PC-9 (cell line): ENCODE results near the gene SMARCA5. TPM values are rescaled to one million over a fixed set of nuclear protein-coding genes. Genes with fewer than 3 reads are reported as not detected.

ENCODE experiments used
- BruUV-seq: library from RNA; stranded (reverse); fragments of 400-500 nt; replicated peaks from 2 replicates; lab custom pipeline; 2021; lab: Mats Ljungman, UMichigan
- CTCF ChIA-PET: fragments of 300-600 bp; sonication (Branson Sonifier 250); formaldehyde crosslinking; loops from one replicate; lab custom pipeline; 2022; ENCODE audit warnings: antibody characterized with exemption; lab: Charles Lee
- POLR2A ChIA-PET: fragments of 300-600 bp; sonication (Branson Sonifier 250); formaldehyde crosslinking; loops from one replicate; lab custom pipeline; 2022; ENCODE audit warnings: antibody characterized with exemption; ENCODE audit not compliant: unreplicated experiment; lab: Charles Lee
- DNase-seq, 2 experiments: peaks; one replicate each; pipeline versions ENCODE4 v3.0.0 to v3.0.0-alpha.2; 2015 to 2022; ENCODE audit warnings: mixed read lengths in 1 of 2
- H2AFZ ChIP-seq: fragments of 200-600 bp; sonication (generic); 2 replicates; pipeline ENCODE4 v1.8.1; 2017; ENCODE audit warnings: antibody characterized with exemption
- H3F3A ChIP-seq: fragments of 200-600 bp; sonication (generic); 2 replicates; pipeline ENCODE4 v1.8.1; 2017; ENCODE audit warnings: antibody characterized with exemption, mild to moderate bottlenecking, low read depth; ENCODE audit not compliant: insufficient read depth
- H3K27ac ChIP-seq: fragments of 200-600 bp; sonication (generic); 2 replicates; pipeline ENCODE4 v1.6.1; 2016; ENCODE audit warnings: mixed run types
- H3K27me3 ChIP-seq: fragments of 200-600 bp; sonication (generic); 2 replicates; pipeline ENCODE4 v1.6.1; 2016; ENCODE audit warnings: low read depth, mixed run types; ENCODE audit not compliant: insufficient read depth
- H3K36me3 ChIP-seq: fragments of 200-600 bp; sonication (generic); 2 replicates; pipeline ENCODE4 v1.6.1; 2016; ENCODE audit warnings: low read depth, mixed run types
- H3K4me1 ChIP-seq: fragments of 200-600 bp; sonication (generic); replicated peaks from 2 replicates; pipeline ENCODE4 v1.6.1; 2016; ENCODE audit warnings: mixed run types; ENCODE audit not compliant: insufficient read depth
- H3K4me2 ChIP-seq: fragments of 200-600 bp; sonication (generic); 2 replicates; pipeline ENCODE4 v1.6.1; 2017; ENCODE audit warnings: mixed run types
- H3K4me3 ChIP-seq: fragments of 200-600 bp; sonication (generic); 2 replicates; pipeline ENCODE4 v1.6.1; 2016; ENCODE audit warnings: mixed run types
- H3K79me2 ChIP-seq: fragments of 200-600 bp; sonication (generic); 2 replicates; pipeline ENCODE4 v1.6.1; 2017; ENCODE audit warnings: low read depth, mixed run types
- H3K9me2 ChIP-seq: fragments of 200-600 bp; sonication (generic); 2 replicates; pipeline ENCODE4 v1.8.1; 2017; ENCODE audit warnings: mild to moderate bottlenecking; ENCODE audit not compliant: insufficient read depth
- H3K9me3 ChIP-seq: fragments of 200-600 bp; sonication (generic); 2 replicates; pipeline ENCODE4 v1.8.1; 2016; ENCODE audit warnings: low read depth; ENCODE audit not compliant: insufficient read depth
- H4K20me1 ChIP-seq: fragments of 200-600 bp; sonication (generic); 2 replicates; pipeline ENCODE4 v1.8.1; 2017; ENCODE audit not compliant: insufficient read depth
- EZH2 ChIP-seq: fragments of 200-600 bp; sonication (generic); IDR thresholded peaks from 2 replicates; pipeline ENCODE4 v1.8.0; 2017; ENCODE audit warnings: antibody characterized with exemption, low read depth
- intact Hi-C: fragments of 100-400 bp; cut with micrococcal nuclease; formaldehyde crosslinking; loops from one replicate; pipeline ENCODE4 v1.10.0; 2022; ENCODE audit not compliant: unreplicated experiment
- total RNA-seq: library from RNA; stranded (reverse); gene quantifications from 2 replicates; pipeline ENCODE4 v1.2.3, GENCODE V29; 2021
- TF ChIP-seq, protein P1 (sequence below): fragments of 200-600 bp; sonication (generic); conservative IDR thresholded peaks from 2 replicates; pipeline ENCODE4 v1.6.1; 2017; ENCODE audit warnings: mixed run types, antibody characterized with exemption, mild to moderate bottlenecking, moderate library complexity

Gene SMARCA5
- total RNA-seq, 1 experiment from 2014 or later = 40.5 TPM

DNA sequence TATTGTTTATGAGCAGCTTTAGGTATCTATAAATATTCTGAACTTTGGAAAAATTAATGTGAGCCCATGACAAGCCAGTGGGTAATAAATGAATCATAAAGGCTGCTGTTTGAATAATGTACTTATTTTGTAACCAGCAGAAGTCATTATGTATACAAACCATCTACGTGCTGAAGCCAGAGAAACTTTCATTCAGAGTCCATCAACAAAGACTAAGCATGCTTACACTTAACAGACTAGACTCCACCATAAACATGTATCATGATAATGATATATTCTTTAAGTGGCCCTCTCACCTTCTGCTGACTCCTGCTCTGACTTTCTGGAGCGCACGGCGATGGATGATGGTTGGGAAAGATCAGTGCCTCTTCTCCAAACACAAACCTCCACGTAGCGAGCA is 72.0 kb downstream of the SMARCA5 start:
- H3K9me2 ChIP-seq = no peaks in the 10 kb centered on the region
- no peaks in the 10 kb centered on the region for H3K79me2 ChIP-seq
- H4K20me1 ChIP-seq = no peaks in the 10 kb centered on the region
- no peak overlapping the region for H3K27ac ChIP-seq
- H3K4me3 ChIP-seq = no peak overlapping the region
- no TSS peak for BruUV-seq
- no peak for DNase-seq
- no peaks in the 10 kb centered on the region for H3K9me3 ChIP-seq
- CTCF ChIA-PET = no interaction called here
- H3K4me2 ChIP-seq = no peak overlapping the region
- H3F3A ChIP-seq = no peaks in the 10 kb centered on the region
- intact Hi-C loops = no loop called here
- H3K36me3 ChIP-seq = no peaks in the 10 kb centered on the region
- no peaks in the 10 kb centered on the region for H3K27me3 ChIP-seq
- no peak overlapping the region for H2AFZ ChIP-seq
- no peaks in the 10 kb centered on the region for H3K4me1 ChIP-seq
- TF ChIP-seq, protein P1, sequence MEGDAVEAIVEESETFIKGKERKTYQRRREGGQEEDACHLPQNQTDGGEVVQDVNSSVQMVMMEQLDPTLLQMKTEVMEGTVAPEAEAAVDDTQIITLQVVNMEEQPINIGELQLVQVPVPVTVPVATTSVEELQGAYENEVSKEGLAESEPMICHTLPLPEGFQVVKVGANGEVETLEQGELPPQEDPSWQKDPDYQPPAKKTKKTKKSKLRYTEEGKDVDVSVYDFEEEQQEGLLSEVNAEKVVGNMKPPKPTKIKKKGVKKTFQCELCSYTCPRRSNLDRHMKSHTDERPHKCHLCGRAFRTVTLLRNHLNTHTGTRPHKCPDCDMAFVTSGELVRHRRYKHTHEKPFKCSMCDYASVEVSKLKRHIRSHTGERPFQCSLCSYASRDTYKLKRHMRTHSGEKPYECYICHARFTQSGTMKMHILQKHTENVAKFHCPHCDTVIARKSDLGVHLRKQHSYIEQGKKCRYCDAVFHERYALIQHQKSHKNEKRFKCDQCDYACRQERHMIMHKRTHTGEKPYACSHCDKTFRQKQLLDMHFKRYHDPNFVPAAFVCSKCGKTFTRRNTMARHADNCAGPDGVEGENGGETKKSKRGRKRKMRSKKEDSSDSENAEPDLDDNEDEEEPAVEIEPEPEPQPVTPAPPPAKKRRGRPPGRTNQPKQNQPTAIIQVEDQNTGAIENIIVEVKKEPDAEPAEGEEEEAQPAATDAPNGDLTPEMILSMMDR = no peak
- no peak for TF ChIP-seq EZH2
- POLR2A ChIA-PET = no interaction called here

DNA sequence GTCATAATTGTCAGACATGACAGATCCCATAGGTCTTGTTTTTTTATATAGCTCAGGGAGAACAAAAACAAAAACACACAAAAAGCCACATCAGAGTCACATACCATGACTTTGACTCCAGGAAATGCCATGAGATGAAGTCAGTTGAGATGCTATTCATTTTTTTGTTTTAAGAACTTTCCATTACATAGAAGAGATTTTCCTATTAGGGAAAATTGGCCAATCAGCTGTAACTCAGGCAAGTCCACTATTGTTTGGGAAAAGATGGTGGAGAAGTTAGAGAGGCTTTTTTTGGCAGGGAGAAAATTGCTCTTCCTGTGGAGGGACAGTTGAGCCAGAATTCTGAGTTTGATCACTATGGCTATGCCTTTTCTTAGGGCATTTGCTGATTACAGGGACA is 72.6 kb downstream of the SMARCA5 start:
- Histone ChIP-seq H3K4me1 (no peaks in the 10 kb centered on the region), H3K4me3 (no peak overlapping the region), H4K20me1 (no peaks in the 10 kb centered on the region), H3K27me3 (no peaks in the 10 kb centered on the region), H3K79me2 (no peaks in the 10 kb centered on the region), H3K36me3 (no peaks in the 10 kb centered on the region), H3K9me3 (no peaks in the 10 kb centered on the region), H3K9me2 (no peaks in the 10 kb centered on the region), H2AFZ (no peak overlapping the region), H3K27ac (no peak overlapping the region), H3K4me2 (no peak overlapping the region), H3F3A (no peaks in the 10 kb centered on the region)
- POLR2A ChIA-PET = no interaction called here
- CTCF ChIA-PET = no interaction called here
- BruUV-seq = no TSS peak
- DNase-seq = no peak
- TF ChIP-seq, protein P1 = no peak
- TF ChIP-seq EZH2 = no peak
- intact Hi-C loops = no loop called here

DNA sequence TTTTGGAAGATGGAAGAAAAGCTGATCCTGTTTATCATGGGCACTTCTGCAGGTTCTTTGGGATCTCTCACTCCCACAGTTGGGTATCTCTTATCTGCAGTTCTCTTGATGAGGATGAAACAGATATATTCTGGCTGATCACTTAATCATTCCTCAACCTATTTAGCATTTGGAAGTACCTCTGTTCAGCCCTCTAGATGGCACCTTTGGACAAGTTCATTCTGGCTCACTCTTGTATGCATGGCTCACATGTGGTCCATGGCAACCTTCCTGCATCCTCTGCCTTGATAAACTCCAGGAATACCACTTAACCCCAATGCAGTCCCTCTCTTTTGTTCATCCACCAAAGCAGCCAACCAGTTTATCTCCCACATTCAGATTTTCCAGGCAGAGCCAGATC is 74.2 kb downstream of the SMARCA5 start:
- Histone ChIP-seq H3K36me3 (no peaks in the 10 kb centered on the region), H2AFZ (no peak overlapping the region), H3K4me1 (no peaks in the 10 kb centered on the region), H3K27ac (no peak overlapping the region), H3K9me3 (no peaks in the 10 kb centered on the region), H3K4me2 (no peak overlapping the region), H3K79me2 (no peaks in the 10 kb centered on the region), H3K4me3 (no peak overlapping the region), H3K27me3 (no peaks in the 10 kb centered on the region), H3F3A (no peaks in the 10 kb centered on the region), H3K9me2 (no peaks in the 10 kb centered on the region), H4K20me1 (no peaks in the 10 kb centered on the region)
- CTCF ChIA-PET = no interaction called here
- no peak for TF ChIP-seq EZH2
- TF ChIP-seq, protein P1 = no peak
- POLR2A ChIA-PET = no interaction called here
- BruUV-seq = no TSS peak
- intact Hi-C loops = no loop called here
- DNase-seq = no peak
